Raji (cell line): ENCODE results near the gene NUP85.

Experiments used
- POLR2A ChIP-seq: IDR thresholded peaks from 2 replicates; pipeline ENCODE4 v1.6.1; 2011; ENCODE audit warnings: low read depth, low read length, control low read depth; ENCODE audit not compliant: insufficient read depth

Gene NUP85

DNA sequence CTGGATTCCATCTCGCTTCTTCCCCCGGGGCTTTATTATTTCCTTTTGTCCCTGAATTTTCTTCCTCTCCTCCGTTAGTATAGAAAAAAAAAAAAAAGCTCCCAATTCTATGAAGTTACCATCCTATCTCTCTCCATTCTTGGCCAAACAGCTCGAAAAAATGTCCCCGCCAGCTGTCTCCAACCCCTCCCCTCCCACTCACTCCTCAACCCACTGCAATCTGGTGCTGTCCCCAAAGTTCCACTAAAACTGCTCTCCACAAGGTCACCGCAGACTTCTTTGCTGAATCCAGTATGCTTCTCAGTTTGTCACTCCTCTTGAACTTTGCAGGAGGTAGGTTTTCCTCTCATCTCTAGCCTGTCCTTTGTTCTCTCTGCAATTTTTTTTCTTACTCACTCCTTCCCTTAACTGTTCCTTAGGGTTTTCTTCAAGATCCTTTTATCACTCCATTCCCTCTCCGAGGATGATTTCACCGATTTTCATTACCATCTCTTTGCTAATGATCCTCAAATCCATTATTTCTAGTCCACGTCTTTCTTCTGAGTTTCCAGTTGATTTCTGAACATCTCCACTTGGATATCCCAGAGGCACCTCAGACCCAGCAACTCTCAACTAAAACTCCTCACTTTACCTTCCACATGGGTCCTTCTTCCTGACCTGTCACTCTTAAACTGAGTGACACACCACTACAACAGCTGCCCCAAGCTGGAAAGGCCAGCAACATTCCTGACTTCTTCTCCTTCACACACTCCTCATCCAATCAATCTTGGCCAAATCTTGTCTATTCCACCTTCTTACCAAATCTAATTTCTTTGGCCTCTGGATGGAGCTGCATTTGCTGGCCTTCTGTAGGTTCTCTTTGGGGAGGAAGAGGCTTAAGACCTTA is 21.2 kb upstream of the NUP85 start:
- no peak for TF ChIP-seq POLR2A

DNA sequence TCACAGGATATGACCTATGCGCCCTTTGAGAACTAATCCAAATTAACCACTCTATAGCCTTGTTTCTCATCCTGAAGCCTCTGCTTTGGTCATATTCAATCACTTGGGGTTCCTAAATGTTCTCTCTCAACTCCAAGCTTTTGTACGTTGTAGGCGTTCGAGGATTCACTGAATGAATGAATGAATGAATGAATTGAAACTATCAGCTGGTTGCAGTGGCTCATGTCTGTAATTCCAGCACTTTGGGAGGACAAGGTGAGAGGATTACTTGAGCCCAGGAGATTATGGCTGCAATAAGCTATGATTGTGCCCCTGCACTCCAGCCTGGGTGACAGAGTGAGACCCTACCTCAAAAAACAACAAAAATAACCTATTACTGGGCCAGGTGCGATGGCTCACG is 16.9 kb upstream of the NUP85 start:
- TF ChIP-seq POLR2A: no peak

DNA sequence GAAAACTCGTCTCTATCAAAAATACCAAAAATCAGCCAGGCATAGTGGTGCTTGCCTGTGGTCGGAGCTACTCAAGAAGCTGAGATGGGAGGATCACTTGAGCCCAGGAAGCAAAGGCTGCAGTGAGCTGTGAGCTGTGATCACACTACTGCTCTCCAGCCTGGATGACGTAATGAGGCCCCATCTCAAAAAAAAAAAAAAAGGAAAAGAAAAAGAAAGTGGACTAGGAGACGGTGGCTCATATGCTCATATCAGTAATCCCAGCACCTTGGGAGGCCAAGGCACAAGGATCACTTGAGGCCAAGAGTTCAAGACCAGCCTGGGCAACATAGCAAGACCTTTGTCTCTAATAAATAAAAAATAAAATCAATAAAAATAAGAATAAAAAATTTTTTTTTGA is 13.9 kb upstream of the NUP85 start:
- no peak for TF ChIP-seq POLR2A

DNA sequence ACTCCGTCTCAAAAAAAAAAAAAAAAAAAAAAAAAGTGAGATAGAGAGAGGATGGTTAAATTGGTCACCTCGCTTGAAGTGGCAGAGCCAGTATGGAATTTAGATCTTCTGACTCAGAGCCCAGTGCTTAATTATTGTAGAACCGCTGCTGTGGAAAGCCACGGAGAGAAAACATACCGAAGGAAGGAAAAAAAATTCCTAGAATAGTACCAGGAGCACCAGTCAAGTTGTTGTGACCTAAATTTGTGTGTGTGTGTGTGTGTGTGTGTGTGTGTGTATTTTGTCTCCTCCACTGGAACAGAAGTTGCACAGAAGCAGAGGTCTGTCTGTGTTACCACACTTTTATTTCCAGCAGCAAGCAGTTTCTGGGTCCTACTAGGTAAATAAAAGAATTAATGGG is 10.6 kb upstream of the NUP85 start:
- TF ChIP-seq POLR2A: no peak

DNA sequence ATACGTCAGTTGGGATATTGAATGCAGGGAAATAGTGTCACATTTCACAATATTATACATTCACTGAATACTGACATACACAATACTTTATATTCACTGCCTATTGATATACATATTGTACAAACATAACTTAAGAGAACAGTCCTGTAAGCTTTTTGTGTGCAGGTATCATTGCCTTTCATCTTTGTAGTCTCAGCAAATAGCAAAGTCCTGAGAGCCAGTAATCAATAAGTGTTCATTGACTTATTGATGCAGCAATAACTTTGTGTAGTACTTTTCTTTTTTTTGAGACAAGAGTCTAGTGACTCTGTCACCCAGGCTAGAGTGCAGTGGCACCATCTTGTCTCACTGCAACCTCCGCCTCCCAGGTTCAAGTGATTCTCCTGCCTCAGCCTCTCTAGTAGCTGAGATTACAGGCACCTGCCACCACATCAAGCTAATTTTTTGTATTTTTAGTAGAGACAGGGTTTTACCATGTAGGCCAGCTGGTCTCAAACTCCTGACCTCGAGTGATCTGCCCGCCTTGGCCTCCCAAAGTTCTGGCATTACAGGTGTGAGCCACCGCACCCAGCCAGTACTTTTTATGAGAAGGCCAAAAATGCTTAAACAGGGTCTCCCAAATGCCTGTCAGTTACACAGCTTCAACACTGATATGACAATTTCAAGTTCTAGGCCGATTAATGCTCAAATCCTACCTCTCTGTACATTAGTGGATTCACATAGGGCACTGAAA is 5.4 kb upstream of the NUP85 start:
- TF ChIP-seq POLR2A: no peak

DNA sequence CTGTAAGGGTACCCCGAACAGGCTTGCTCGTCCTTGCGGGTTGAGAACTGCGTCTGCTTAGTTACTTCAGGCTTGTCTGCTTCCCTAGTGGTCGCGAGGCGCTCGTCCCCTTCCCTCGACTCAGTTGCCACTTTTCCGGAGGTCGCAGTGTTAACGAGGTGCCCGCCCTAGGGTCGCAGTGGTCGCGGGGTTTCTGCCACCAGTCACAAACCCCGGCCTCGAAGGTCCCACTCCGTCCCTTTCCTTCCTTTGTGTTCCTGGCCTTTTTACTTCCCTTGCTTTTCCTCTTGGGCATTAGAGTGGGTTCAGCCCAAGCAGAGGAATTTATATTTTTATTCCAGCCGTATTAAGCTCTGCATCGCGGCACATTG is 299 bp downstream of the NUP85 start:
- no peak for TF ChIP-seq POLR2A

DNA sequence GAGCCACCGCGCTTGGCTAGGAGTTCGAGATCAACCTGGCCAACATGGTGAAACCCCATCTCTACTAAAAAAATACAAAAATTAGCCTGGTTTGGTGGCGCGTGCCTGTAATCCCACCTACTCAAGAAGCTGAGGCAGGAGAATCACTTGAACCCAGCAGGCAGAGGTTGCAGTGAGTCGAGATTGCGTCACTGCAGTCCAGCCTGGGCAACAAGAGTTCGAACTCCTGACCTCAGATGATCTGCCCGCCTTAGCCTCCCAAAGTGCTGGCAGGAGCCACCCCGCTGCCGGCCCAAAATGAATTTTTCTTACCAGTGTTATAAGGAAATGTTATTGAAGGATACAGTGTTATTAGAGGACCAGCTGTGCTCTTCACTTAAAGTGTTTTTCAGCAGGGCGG is 2.3 kb downstream of the NUP85 start:
- TF ChIP-seq POLR2A: no peak

DNA sequence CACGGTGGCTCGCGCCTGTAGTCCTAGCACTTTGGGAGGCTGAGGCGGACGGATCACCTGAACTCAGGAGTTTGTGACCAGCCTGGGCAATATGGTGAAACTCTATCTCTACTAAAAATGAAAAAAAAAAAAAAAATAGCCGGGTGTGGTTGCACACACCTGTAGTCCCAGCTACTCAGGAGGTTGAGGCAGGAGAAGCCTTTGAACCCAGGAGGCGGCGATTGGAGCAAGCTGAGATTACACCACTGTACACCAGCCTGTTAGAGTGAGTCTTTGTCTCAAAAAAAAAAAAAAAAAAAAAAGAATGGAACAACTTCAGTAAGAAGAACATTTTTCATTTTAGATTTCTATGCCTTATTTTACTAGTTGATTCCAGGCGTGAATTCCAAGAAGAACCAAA is 2.7 kb downstream of the NUP85 start:
- TF ChIP-seq POLR2A: no peak

DNA sequence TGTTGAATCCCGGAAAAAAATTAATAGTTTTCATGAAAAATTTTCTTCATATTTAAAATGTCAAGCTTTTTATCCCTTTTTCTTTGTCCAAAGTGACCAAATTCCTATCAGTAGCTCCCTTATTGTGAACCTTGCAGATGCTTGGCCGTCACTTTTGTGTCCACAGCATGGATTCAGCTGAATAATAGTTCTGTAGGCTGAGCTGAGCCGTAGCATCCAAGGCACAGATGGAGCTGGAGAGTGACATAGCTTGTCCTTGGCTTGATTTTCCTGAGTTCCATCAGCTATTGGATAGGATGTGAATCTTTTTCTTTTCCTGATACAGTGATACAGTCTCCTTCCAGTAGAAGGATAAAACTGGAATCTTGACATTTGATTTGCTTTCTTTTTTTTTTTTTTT is 3.6 kb downstream of the NUP85 start:
- no peak for TF ChIP-seq POLR2A

DNA sequence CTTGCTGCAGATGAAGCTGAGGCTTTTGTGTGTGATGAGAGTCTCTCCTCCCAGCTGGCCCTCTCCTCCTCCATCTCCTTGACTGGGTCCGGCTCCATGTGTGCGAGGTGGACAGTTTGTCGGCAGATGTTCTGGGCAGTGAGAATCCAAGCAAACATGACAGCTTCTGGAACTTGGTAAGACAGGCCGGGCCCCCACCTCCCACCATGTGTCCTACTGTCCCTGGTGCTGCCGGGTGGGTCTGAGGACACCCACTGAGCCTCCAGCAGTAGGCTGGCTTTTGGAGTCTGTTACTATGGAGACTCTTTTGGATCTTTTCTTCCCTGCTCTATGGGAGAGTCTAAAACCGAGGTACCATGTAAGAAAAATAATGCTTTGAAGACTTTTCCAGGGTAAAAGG is 12.7 kb downstream of the NUP85 start:
- TF ChIP-seq POLR2A: no peak

DNA sequence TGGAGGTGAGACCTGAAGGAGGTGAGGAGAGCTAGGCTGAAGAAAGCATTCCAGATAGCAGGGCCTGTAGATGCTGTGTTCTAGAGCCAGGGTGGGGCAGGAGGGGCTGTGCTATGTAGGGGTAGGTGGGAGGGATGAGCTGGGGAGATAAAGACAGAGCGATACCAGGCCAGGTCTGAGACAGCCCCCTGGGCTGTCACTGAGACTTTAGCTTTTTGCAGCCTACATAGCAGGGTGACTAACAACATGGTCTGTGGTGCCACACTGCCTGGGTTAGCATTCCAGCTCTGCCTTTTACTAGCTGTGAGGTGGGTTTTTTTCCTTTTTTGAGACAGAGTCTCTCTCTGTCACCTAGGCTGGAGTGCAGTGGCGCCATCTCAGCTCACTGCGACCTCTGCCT is 14.3 kb downstream of the NUP85 start:
- no peak for TF ChIP-seq POLR2A

DNA sequence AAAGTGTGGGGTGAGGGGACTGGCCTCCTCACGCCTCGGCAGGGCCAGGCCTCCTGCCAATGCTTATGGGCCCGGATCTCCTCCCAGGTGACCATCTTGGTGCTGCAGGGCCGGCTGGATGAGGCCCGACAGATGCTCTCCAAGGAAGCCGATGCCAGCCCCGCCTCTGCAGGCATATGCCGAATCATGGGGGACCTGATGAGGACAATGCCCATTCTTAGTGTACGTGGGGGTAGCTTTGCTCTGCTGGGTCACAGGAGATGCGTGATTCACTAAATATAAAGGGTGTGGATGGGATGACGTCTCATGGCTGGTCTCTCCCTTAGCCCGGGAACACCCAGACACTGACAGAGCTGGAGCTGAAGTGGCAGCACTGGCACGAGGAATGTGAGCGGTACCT is 19.5 kb downstream of the NUP85 start:
- TF ChIP-seq POLR2A: no peak

DNA sequence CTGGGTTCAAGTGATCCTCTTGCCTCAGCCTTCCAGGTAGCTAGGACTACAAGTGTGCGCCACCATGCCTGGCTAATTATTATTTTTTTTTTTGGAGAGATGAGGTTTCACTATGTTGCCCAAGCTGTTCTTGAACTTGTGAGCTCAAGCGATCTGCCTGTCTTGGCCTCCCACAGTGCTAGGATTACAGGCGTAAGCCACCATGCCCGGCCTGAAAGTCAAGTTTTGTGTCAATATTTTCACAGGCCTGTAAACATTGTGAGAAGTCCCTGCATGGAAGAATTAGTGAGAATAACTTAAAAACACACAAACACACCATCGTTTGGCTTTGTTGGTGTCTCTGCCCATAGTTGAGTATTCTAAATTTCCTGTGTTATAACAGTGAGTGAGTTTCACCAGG is 22.2 kb downstream of the NUP85 start:
- TF ChIP-seq POLR2A: no peak

DNA sequence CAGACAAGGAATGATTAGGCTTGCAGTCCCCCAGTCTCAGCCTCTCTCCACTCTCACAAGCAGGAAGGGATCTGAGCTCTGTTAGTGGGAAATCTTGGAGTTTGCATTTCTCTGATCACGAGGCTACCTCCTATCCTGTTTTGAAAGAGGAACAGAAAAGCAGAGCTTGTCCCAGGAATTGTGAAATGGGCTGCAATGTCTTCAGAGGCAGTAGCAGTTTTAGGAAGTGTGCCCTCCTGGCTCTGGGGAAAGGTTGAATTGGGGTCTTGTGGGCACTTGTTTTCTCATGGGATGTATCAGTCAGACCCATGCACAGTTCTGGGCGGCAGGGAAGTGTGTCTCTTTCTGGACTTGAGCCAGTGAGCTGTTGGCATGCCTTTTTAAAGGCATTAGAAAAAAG is 22.8 kb downstream of the NUP85 start:
- TF ChIP-seq POLR2A: no peak

DNA sequence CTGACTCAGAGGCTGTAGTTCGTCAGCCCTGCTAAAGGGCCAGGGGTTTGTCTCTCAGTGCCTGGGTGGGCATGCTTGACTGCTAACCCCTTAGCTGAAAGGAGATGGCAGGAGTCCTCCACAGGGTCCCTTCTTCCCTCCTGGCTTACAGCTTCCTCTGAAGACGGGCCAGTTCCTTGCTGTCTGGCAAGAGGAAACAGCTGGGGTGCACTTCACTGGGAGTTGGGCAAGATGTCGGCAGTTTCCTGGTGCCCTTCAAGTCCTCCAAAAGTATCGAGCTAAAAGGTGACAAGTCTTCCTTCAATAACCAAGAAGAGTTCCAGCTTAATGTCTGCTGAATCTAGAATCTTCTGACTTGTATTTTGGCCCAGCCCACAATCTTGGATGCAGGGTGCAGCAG is 23.4 kb downstream of the NUP85 start:
- no peak for TF ChIP-seq POLR2A

DNA sequence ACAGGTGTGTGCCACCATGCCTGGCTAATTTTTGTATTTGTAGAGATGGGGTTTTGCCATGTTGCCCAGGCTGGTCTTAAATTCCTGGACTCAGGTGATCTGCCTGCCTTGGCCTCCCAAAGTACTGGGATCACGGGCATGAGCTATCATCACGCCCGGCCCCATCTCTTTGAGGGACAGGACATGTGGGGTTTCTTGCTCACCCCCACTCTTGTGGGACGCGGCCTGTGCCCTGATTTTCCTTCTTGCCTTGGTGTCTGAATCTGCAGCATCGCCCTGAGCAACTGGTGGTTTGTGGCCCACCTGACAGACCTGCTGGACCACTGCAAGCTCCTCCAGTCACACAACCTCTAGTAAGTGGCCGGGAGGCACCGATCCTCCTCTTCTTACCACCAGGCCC is 25.6 kb downstream of the NUP85 start:
- TF ChIP-seq POLR2A: no peak
